Measurements from ENCODE around the gene SPIB.
"Not testable (repeated sequence)": the region's sequence is repeated elsewhere in the genome, so short reads cannot be mapped to it uniquely, and the experiment has no call there.

Gene SPIB

DNA sequence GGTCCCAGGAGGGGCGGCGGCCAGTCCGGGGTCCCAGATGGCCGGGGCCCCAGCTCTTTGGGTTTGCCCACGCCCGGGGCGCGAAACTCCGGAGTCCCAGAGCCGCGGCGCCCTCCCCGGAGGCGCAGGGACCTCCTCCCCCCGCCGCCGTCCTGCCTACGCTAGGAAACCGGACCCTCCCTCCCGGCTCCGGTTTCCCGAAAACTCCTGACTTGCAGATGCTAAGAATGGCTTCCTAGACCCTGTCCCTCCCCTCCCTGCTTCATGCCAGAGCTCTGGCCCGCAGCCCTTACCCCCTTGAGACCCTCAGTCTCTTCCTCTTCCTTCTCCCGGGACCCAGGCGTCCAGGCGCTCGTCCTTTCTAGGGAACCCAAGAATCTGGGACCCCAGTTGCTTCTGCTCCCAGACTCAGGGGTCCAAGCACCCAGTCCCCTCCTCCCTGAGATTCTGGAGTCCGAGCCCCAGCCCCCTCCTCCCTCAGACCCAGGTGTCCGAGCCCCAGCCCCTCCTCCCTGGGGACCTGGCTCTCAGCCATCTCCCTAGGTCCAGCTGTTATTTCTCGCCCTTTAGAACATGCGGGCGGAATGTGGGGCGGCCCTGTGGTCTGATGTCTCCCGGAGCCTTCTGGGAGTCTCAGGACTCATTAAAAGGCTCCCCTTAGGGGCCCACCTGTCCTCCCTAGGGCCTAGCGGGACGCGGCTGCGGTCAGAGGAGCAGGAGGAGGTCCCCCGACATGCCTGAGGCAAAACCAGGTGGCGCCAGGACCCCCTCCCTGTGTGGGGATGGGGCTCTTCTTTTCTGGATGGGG is 13.7 kb downstream of the SPIB start, which contains the start of gene MYBPC2:
MYBPC2 (plus strand) TSS at position 672 of the 808 bp plus-strand sequence; CDS start at position 734, 62 bp downstream.
- TF ChIP-seq, protein P1, sequence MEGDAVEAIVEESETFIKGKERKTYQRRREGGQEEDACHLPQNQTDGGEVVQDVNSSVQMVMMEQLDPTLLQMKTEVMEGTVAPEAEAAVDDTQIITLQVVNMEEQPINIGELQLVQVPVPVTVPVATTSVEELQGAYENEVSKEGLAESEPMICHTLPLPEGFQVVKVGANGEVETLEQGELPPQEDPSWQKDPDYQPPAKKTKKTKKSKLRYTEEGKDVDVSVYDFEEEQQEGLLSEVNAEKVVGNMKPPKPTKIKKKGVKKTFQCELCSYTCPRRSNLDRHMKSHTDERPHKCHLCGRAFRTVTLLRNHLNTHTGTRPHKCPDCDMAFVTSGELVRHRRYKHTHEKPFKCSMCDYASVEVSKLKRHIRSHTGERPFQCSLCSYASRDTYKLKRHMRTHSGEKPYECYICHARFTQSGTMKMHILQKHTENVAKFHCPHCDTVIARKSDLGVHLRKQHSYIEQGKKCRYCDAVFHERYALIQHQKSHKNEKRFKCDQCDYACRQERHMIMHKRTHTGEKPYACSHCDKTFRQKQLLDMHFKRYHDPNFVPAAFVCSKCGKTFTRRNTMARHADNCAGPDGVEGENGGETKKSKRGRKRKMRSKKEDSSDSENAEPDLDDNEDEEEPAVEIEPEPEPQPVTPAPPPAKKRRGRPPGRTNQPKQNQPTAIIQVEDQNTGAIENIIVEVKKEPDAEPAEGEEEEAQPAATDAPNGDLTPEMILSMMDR (IDR thresholded peaks at IDR 0.05; ENCODE audit: borderline replicate concordance, control extremely low read depth, extremely low read depth, insufficient read depth, missing control alignments), result no peak
- peak; percentile 58 for DNase-seq (ENCODE audit: low spot score)
- in situ Hi-C loops (cut with MboI; ENCODE audit: low sequenced_read_pairs, unreplicated experiment), result no loop called here

DNA sequence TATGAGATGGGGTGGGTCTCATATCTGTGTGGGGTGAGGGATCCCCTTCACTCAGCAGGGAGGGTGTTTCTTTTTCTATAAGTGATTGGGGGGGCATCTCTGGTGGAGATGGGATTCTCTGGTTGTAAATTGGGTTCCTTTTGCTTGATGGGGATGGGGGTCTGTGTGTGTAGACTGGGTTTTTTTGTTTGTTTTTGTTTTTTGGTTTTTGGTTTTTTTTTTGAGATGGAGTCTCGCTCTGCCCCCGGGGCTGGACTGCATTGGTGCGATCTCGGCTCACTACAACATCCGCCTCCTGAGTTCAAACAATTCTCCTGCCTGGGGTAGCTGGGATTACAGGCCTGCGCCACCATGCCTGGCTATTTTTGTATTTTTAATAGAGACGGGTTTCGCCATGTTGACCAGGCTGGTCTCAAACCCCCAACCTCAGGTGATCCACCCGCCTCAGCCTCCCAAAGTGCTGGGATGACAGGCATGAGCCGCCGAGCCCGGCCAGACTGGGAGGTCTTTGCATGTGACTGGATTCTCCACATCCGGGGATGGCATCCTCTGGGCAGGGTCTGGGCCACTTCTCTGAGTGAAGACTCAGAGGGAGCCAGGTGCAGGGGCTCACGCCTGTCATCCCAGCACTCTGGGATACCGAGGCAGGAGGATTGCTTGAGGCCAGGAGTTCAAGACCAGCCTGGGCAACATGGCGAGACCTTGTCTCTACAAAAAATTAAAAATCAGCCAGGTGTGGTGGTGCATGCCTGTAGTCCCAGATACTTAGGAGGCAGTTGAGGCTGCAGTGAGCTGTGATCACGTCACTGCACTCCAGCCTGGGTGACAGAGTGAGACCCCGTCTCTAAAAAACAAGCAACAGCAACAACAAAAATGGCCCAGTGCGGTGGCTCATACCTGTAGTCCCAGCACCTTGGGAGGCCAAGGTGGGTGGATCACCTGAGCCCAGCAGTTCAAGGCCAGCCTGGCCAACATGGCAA is 14.8 kb downstream of the SPIB start:
- TF ChIP-seq, protein P1 (IDR thresholded peaks at IDR 0.05; ENCODE audit: borderline replicate concordance, control extremely low read depth, extremely low read depth, insufficient read depth, missing control alignments), result no peak
- in situ Hi-C loops (cut with MboI; ENCODE audit: low sequenced_read_pairs, unreplicated experiment), result no loop called here
- DNase-seq (ENCODE audit: low spot score), result no peak

DNA sequence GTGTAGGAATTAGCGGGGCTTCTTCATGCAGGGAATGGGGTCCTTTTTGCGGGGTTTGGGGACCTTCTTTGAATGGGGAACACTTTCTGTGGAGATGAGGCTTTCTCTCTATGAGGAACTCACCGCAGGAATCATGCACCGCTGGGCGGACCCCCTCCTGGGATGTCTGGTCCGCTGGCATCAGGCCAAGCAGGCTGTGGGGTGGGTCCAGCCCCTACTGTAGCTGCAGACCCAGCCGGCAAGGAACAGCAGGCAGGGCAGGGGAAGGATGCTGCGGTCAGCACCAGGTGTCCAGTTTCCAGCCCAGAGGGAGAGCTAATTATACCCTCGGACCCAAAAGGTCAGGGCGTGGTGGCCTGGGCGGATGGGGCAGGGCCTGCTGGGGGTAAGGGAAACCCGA is 15.8 kb downstream of the SPIB start:
- no peak for DNase-seq (ENCODE audit: low spot score)
- in situ Hi-C loops (cut with MboI; ENCODE audit: low sequenced_read_pairs, unreplicated experiment), result no loop called here

DNA sequence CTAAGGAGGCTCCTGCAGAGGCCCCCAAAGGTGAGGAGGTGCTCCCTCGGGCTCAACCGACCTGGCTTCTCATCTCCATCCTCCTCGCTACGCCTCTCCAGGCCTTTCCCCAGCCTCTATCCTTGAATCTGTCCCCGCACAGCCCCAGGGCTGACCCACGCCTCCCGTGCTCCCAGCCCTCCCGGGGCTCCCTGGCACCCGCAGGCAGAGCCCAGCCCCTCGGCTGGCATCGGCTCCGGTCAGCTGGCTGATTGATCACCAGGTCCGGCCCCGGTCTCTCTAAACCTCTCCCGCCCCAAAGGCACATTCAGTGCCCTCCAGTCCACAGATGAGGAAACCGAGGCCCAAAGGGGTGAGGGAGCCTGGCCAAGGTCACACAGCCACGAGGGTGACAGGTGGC is 16.5 kb downstream of the SPIB start:
- TF ChIP-seq, protein P1 (IDR thresholded peaks at IDR 0.05; ENCODE audit: borderline replicate concordance, control extremely low read depth, extremely low read depth, insufficient read depth, missing control alignments), result no peak
- in situ Hi-C loops (cut with MboI; ENCODE audit: low sequenced_read_pairs, unreplicated experiment), result no loop called here
- DNase-seq (ENCODE audit: low spot score), result no peak

More for the DNA sequence above, 15.8 kb downstream of the SPIB start:
- TF ChIP-seq, protein P1 (IDR thresholded peaks at IDR 0.05; ENCODE audit: borderline replicate concordance, control extremely low read depth, extremely low read depth, insufficient read depth, missing control alignments), result no peak

DNA sequence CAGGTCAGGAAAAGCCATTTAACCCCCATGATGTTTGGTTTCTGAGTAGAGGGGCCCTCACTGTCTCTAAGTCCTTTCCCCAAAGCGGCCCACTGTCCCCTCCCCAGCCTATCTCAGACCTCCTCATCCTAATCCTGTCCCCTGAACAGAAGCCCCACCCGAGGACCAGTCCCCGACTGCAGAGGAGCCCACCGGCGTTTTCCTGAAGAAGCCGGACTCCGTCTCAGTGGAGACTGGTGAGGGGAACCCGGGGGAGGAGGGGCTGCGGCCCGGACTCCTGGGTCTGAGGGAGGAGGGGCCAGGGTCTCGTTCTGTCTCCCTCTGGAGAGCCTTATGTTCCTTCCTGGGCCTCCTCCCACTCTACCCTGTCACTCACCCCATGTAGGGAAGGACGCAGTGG is 16.9 kb downstream of the SPIB start:
- TF ChIP-seq, protein P1 (IDR thresholded peaks at IDR 0.05; ENCODE audit: borderline replicate concordance, control extremely low read depth, extremely low read depth, insufficient read depth, missing control alignments), result no peak
- in situ Hi-C loops (cut with MboI; ENCODE audit: low sequenced_read_pairs, unreplicated experiment), result no loop called here
- no peak for DNase-seq (ENCODE audit: low spot score)

DNA sequence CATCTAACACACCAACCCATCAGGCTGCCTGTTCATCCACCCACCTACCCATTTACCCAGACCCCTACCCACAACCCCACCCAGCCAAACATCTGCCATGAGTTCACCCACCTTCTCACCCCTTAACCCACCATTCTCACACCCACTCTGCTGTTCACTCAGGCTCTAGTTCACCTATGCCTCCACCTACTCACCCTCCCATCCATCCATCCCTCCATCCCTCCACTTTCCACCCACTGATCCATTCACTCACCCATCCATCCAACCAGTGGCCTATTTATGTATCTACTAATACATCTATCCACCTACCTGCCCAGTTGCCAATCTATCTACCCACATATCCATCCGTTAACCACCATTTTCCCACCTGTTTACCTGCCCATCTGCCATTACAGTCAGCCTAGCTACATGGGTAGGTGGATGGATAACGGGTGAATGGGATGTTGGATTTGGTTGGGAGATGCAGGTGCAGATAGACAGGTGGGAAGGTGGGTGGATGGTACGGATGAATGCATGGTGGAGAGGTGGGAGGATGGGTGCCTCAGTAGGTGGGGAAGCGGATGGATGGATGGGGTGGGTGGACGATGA is 19.2 kb downstream of the SPIB start:
- TF ChIP-seq, protein P1 (IDR thresholded peaks at IDR 0.05; ENCODE audit: borderline replicate concordance, control extremely low read depth, extremely low read depth, insufficient read depth, missing control alignments), result no peak
- no peak for DNase-seq (ENCODE audit: low spot score)
- in situ Hi-C loops (cut with MboI; ENCODE audit: low sequenced_read_pairs, unreplicated experiment), result no loop called here

DNA sequence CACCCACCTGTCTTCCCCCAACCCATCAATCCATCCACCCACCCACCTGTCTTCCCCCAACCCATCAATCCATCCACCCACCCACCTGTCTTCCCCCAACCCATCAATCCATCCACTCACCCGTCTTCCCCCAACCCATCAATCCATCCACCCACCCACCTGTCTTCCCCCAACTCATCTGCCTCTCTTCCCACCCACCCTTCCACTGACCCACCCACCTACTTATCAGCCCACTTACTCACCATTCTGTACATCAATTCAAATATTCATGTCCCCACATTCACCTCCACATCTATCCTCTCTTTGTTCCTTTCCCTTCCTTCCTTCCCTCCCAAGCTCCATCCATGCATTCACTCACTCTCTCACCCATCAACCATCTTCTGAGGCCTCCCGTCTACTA is 20.4 kb downstream of the SPIB start:
- in situ Hi-C loops (cut with MboI; ENCODE audit: low sequenced_read_pairs, unreplicated experiment); DNase-seq (ENCODE audit: low spot score): not testable (repeated sequence)
